ENCODE data around the gene RIOK1.

RIOK1 gene

GRCh38 chr6:7401075-7401474, 11.5 kb downstream of the RIOK1 start:
- Histone ChIP-seq H3K9me3 (replicated peaks; ENCODE audit: insufficient read depth, low read length) (no peaks in the 10 kb centered on the region), H3K9me2 (replicated peaks; ENCODE audit: insufficient read depth, low read length) (no peaks in the 10 kb centered on the region), H3K4me3 (ENCODE audit: low read length) (no peak overlapping the region), H3K4me2 (ENCODE audit: low read depth, low read length) (no peak overlapping the region), H3K4me1 (ENCODE audit: low read length) (no peaks in the 10 kb centered on the region), H3K9ac (ENCODE audit: low read length) (no peak overlapping the region), H3K27ac (ENCODE audit: low read length) (no peak overlapping the region), H3K27me3 (replicated peaks; ENCODE audit: insufficient read depth, low read length) (no peaks in the 10 kb centered on the region), H2AFZ (ENCODE audit: low read length) (no peak overlapping the region), H4K20me1 (ENCODE audit: insufficient read depth, low read length) (no peaks in the 10 kb centered on the region), H3K79me2 (ENCODE audit: low read length) (no peaks in the 10 kb centered on the region), H3K36me3 (replicated peaks; ENCODE audit: insufficient read depth, low read length) (peaks cover 15% of the 10 kb centered on the region; the same call in 1 of the 2 replicates), H3F3A (ENCODE audit: insufficient read depth, low read length) (no peaks in the 10 kb centered on the region)
- no peak for DNase-seq
- TF ChIP-seq, protein P1, sequence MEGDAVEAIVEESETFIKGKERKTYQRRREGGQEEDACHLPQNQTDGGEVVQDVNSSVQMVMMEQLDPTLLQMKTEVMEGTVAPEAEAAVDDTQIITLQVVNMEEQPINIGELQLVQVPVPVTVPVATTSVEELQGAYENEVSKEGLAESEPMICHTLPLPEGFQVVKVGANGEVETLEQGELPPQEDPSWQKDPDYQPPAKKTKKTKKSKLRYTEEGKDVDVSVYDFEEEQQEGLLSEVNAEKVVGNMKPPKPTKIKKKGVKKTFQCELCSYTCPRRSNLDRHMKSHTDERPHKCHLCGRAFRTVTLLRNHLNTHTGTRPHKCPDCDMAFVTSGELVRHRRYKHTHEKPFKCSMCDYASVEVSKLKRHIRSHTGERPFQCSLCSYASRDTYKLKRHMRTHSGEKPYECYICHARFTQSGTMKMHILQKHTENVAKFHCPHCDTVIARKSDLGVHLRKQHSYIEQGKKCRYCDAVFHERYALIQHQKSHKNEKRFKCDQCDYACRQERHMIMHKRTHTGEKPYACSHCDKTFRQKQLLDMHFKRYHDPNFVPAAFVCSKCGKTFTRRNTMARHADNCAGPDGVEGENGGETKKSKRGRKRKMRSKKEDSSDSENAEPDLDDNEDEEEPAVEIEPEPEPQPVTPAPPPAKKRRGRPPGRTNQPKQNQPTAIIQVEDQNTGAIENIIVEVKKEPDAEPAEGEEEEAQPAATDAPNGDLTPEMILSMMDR (IDR thresholded peaks at IDR 0.05; ENCODE audit: low read length) = no peak
- TF ChIP-seq EZH2phosphoT487 (IDR thresholded peaks at IDR 0.05; ENCODE audit: low read length) (no peak), EZH2 (optimal IDR thresholded peaks at IDR 0.05; ENCODE audit: low read depth, low read length) (no peak)

- no peaks in the 10 kb centered on the region for H4K20me1 ChIP-seq (ENCODE audit: insufficient read depth, low read length)
- no peak overlapping the region for H3K4me2 ChIP-seq (ENCODE audit: low read depth, low read length)
- peaks cover 15% of the 10 kb centered on the region; the same call in 1 of the 2 replicates for H3K36me3 ChIP-seq (replicated peaks; ENCODE audit: insufficient read depth, low read length)
- no peak overlapping the region for H2AFZ ChIP-seq (ENCODE audit: low read length)
- no peaks in the 10 kb centered on the region for H3K9me2 ChIP-seq (replicated peaks; ENCODE audit: insufficient read depth, low read length)
- H3F3A ChIP-seq (ENCODE audit: insufficient read depth, low read length) = no peaks in the 10 kb centered on the region
- no peaks in the 10 kb centered on the region for H3K9me3 ChIP-seq (replicated peaks; ENCODE audit: insufficient read depth, low read length)
- H3K9ac ChIP-seq (ENCODE audit: low read length) = no peak overlapping the region
- no peaks in the 10 kb centered on the region for H3K79me2 ChIP-seq (ENCODE audit: low read length)
- H3K4me3 ChIP-seq (ENCODE audit: low read length) = no peak overlapping the region
- H3K27ac ChIP-seq (ENCODE audit: low read length) = no peak overlapping the region
- no peaks in the 10 kb centered on the region for H3K27me3 ChIP-seq (replicated peaks; ENCODE audit: insufficient read depth, low read length)
- no peak for DNase-seq
- TF ChIP-seq EZH2phosphoT487 (IDR thresholded peaks at IDR 0.05; ENCODE audit: low read length) (no peak), EZH2 (optimal IDR thresholded peaks at IDR 0.05; ENCODE audit: low read depth, low read length) (no peak)
- TF ChIP-seq, protein P1 (IDR thresholded peaks at IDR 0.05; ENCODE audit: low read length) = no peak
- no peaks in the 10 kb centered on the region for H3K4me1 ChIP-seq (ENCODE audit: low read length)
Observed at GRCh38 chr6:7402716-7403115, 13.1 kb downstream of the RIOK1 start.

- Histone ChIP-seq H3K4me3 (ENCODE audit: low read length) (no peak overlapping the region), H3K9me3 (replicated peaks; ENCODE audit: insufficient read depth, low read length) (no peaks in the 10 kb centered on the region), H3K27me3 (replicated peaks; ENCODE audit: insufficient read depth, low read length) (no peaks in the 10 kb centered on the region), H3K79me2 (ENCODE audit: low read length) (no peaks in the 10 kb centered on the region), H3K4me2 (ENCODE audit: low read depth, low read length) (no peak overlapping the region), H3K27ac (ENCODE audit: low read length) (no peak overlapping the region), H3K9ac (ENCODE audit: low read length) (no peak overlapping the region), H2AFZ (ENCODE audit: low read length) (no peak overlapping the region), H4K20me1 (ENCODE audit: insufficient read depth, low read length) (no peaks in the 10 kb centered on the region), H3K9me2 (replicated peaks; ENCODE audit: insufficient read depth, low read length) (no peaks in the 10 kb centered on the region), H3F3A (ENCODE audit: insufficient read depth, low read length) (no peaks in the 10 kb centered on the region), H3K36me3 (replicated peaks; ENCODE audit: insufficient read depth, low read length) (peaks cover 15% of the 10 kb centered on the region; the same call in 1 of the 2 replicates), H3K4me1 (ENCODE audit: low read length) (no peaks in the 10 kb centered on the region)
- DNase-seq = no peak
- TF ChIP-seq EZH2phosphoT487 (IDR thresholded peaks at IDR 0.05; ENCODE audit: low read length) (no peak), EZH2 (optimal IDR thresholded peaks at IDR 0.05; ENCODE audit: low read depth, low read length) (no peak)
- TF ChIP-seq, protein P1 (IDR thresholded peaks at IDR 0.05; ENCODE audit: low read length) = no peak
Observed at GRCh38 chr6:7404546-7404945, 14.9 kb downstream of the RIOK1 start.

Measured in MM.1S (cell line).